PC-3 (cell line): ENCODE data around the gene TMEM14C.

Experiments used
- EZH2phosphoT487 ChIP-seq: fragments of 300-600 bp; sonication (generic); IDR thresholded peaks from 2 replicates; pipeline ENCODE4 v1.6.1; 2018; ENCODE audit warnings: mild to moderate bottlenecking, antibody characterized with exemption, low read length, borderline replicate concordance
- TF ChIP-seq, protein P1 (sequence below): fragments of 300-600 bp; sonication (generic); conservative IDR thresholded peaks from 2 replicates; pipeline ENCODE4 v1.5.1; 2017; ENCODE audit warnings: antibody characterized with exemption, low read depth, mild to moderate bottlenecking, low read length

DNA sequence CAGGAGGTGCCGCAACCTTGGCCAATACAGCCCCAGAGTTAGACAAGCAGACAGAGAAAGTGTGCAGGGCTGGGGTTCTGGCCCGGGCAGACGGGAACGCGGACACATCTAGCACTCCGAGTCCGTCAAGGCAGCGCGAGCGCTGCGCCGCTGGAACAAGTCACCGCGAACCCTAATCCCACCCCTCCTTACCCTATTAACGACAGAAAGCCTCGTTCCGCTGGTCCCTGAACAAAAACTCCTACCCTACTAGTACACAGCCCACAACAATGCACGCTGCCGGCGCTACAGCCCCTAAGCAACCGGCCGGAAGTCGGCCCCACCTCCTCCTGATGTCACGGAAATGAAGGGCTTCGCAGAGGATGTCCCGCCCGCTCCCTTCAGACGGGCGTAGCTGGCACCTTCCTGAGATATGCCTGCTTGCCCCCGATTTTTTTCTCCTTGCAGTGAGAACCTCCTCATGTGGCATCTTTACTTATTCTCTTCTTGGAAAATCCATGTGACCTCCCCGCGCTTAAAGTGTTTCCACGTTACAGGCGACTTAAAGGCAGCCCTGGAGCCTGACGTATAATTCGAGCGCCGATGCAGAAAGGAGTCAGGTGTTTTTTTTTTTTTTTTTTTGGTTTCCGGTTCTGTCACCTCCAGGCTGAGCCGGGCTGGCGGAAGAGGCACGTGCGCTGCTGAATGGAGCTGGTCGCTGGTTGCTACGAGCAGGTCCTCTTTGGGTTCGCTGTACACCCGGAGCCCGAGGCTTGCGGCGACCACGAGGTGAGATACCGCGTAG lies 28.4 kb upstream of the TMEM14C start, which contains the start of the genes C6orf52 and PAK1IP1:
- TF ChIP-seq EZH2phosphoT487: no peak
- TF ChIP-seq, protein P1, sequence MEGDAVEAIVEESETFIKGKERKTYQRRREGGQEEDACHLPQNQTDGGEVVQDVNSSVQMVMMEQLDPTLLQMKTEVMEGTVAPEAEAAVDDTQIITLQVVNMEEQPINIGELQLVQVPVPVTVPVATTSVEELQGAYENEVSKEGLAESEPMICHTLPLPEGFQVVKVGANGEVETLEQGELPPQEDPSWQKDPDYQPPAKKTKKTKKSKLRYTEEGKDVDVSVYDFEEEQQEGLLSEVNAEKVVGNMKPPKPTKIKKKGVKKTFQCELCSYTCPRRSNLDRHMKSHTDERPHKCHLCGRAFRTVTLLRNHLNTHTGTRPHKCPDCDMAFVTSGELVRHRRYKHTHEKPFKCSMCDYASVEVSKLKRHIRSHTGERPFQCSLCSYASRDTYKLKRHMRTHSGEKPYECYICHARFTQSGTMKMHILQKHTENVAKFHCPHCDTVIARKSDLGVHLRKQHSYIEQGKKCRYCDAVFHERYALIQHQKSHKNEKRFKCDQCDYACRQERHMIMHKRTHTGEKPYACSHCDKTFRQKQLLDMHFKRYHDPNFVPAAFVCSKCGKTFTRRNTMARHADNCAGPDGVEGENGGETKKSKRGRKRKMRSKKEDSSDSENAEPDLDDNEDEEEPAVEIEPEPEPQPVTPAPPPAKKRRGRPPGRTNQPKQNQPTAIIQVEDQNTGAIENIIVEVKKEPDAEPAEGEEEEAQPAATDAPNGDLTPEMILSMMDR: no peak
